GM13977 (cell line): ENCODE results near the gene WBP2.

Experiments used
- DNase-seq: peaks from one replicate; pipeline ENCODE4 v3.0.0; 2012; ENCODE audit warnings: low spot score
- CTCF ChIP-seq: IDR thresholded peaks from 2 replicates; pipeline ENCODE4 v1.5.1; 2012; ENCODE audit warnings: mild to moderate bottlenecking, control low read depth; ENCODE audit not compliant: insufficient read depth; ENCODE audit errors: extremely low read depth, missing control alignments
- in situ Hi-C: fragments of 300-500 bp; cut with MboI; formaldehyde crosslinking; loops from one replicate; pipeline ENCODE4 v1.12.0; 2022; ENCODE audit warnings: low sequenced_read_pairs, low pct_unique_long_range_greater_than_20kb, mixed read lengths, inconsistent platforms; ENCODE audit not compliant: unreplicated experiment

The WBP2 gene

GRCh38 chr17:75818326-75818885 is 36.7 kb downstream of the WBP2 start:
- no peak for TF ChIP-seq CTCF
- in situ Hi-C loops = no loop called here
- DNase-seq = no peak

GRCh38 chr17:75817571-75817970 is 37.6 kb downstream of the WBP2 start:
- no peak for DNase-seq
- TF ChIP-seq CTCF = no peak
- in situ Hi-C loops = no loop called here

GRCh38 chr17:75816693-75817092 is 38.4 kb downstream of the WBP2 start:
- in situ Hi-C loops = no loop called here
- DNase-seq = no peak
- no peak for TF ChIP-seq CTCF

GRCh38 chr17:75815399-75815798 is 39.7 kb downstream of the WBP2 start:
- in situ Hi-C loops = no loop called here

GRCh38 chr17:75814900-75815373 is 40.2 kb downstream of the WBP2 start:
- in situ Hi-C loops = no loop called here
- TF ChIP-seq CTCF = no peak
- DNase-seq = no peak

More at GRCh38 chr17:75815399-75815798, 39.7 kb downstream of the WBP2 start:
- no peak for TF ChIP-seq CTCF
- DNase-seq = no peak

- no peak for TF ChIP-seq CTCF
- in situ Hi-C loops = no loop called here
- DNase-seq = no peak
Observed at GRCh38 chr17:75814021-75814395, 41.1 kb downstream of the WBP2 start.
